Loucy (cell line): ENCODE measurements around the gene FAM13A.
A peak's percentile ranks its signal among the peaks of the same experiment; 100 is the strongest.

Experiments
- H2AFZ ChIP-seq: fragments of 200-600 bp; sonication (generic); 2 replicates; pipeline ENCODE4 v1.6.0; 2016; ENCODE audit warnings: antibody characterized with exemption, mild to moderate bottlenecking, low read length, moderate library complexity
- H3F3A ChIP-seq: fragments of 200-600 bp; 2 replicates; pipeline ENCODE4 v1.6.0; 2016; ENCODE audit warnings: antibody characterized with exemption, low read depth, mild to moderate bottlenecking
- H3K27me3 ChIP-seq: fragments of 200-600 bp; sonication (generic); 2 replicates; pipeline ENCODE4 v1.6.1; 2014; ENCODE audit warnings: low read length, mild to moderate bottlenecking; ENCODE audit not compliant: insufficient read depth, poor library complexity, severe bottlenecking
- H3K36me3 ChIP-seq: fragments of 200-600 bp; sonication (generic); 2 replicates; pipeline ENCODE4 v1.6.1; 2016; ENCODE audit warnings: low read length; ENCODE audit not compliant: insufficient read depth
- H3K4me1 ChIP-seq: fragments of 200-600 bp; sonication (generic); 2 replicates; pipeline ENCODE4 v1.5.1; 2014; ENCODE audit warnings: low read length, mild to moderate bottlenecking; ENCODE audit not compliant: insufficient read depth, poor library complexity, severe bottlenecking
- H3K4me2 ChIP-seq: fragments of 200-600 bp; sonication (generic); 2 replicates; pipeline ENCODE4 v1.6.0; 2014; ENCODE audit warnings: antibody characterized with exemption, low read length, low read depth, mild to moderate bottlenecking; ENCODE audit not compliant: poor library complexity, severe bottlenecking
- H3K4me3 ChIP-seq: fragments of 200-600 bp; sonication (generic); 2 replicates; pipeline ENCODE4 v1.5.1; 2014; ENCODE audit warnings: low read length, mild to moderate bottlenecking, mixed read lengths; ENCODE audit not compliant: poor library complexity, severe bottlenecking
- H3K79me2 ChIP-seq: fragments of 200-600 bp; sonication (generic); 2 replicates; pipeline ENCODE4 v1.6.1; 2014; ENCODE audit warnings: low read length; ENCODE audit not compliant: insufficient read depth
- H3K9ac ChIP-seq: fragments of 200-600 bp; sonication (generic); 2 replicates; pipeline ENCODE4 v1.6.0; 2014; ENCODE audit warnings: mild to moderate bottlenecking, low read depth, low read length, moderate library complexity; ENCODE audit not compliant: poor library complexity, severe bottlenecking
- H3K9me2 ChIP-seq: fragments of 200-600 bp; sonication (generic); replicated peaks from 2 replicates; pipeline ENCODE4 v1.6.1; 2016; ENCODE audit warnings: low read depth, low read length, mixed read lengths
- H3K9me3 ChIP-seq: fragments of 200-600 bp; sonication (generic); 2 replicates; pipeline ENCODE4 v1.6.1; 2014; ENCODE audit warnings: mild to moderate bottlenecking, antibody characterized with exemption, low read length, low read depth; ENCODE audit not compliant: insufficient read depth
- H4K20me1 ChIP-seq: fragments of 200-600 bp; sonication (generic); 2 replicates; pipeline ENCODE4 v1.6.0; 2014; ENCODE audit warnings: antibody characterized with exemption, low read length, mild to moderate bottlenecking; ENCODE audit not compliant: insufficient read depth, poor library complexity, severe bottlenecking
- EZH2phosphoT487 ChIP-seq: fragments of 200-600 bp; IDR thresholded peaks from 2 replicates; pipeline ENCODE4 v1.6.1; 2018; ENCODE audit warnings: antibody characterized with exemption, mild to moderate bottlenecking, moderate library complexity, borderline replicate concordance
- TF ChIP-seq, protein P1 (sequence below): fragments of 200-600 bp; sonication (generic); conservative IDR thresholded peaks from 2 replicates; pipeline ENCODE4 v1.5.1; 2014; ENCODE audit warnings: mild to moderate bottlenecking, antibody characterized with exemption, low read length

FAM13A gene

DNA sequence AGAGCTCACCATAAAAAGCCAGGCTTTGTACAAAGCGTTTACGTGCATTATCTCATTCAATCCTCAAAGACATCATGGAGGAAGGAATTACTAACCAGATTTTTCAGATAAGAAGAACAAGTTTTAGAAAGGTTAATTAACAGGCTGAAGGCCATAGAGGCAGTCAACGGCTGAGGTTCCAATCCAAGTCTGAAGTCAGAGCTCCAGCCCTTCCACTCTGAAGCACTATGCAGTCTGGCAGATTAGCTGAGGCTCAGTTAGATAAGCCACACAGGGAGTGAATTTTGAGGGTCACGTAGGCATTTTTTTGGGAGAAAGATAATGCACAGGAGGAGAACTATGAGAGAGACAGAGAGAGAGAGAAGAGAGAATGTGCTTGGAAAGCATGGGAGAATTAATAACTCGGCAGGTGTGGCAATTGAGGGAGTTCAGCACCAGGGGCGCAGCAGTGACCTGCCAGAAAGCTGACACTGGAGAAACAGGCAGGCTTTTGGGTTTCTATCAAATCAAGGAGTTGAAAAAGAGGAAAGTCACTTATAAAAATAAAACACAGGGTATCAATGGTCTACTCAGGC is 242.9 kb downstream of the FAM13A start:
- TF ChIP-seq, protein P1, sequence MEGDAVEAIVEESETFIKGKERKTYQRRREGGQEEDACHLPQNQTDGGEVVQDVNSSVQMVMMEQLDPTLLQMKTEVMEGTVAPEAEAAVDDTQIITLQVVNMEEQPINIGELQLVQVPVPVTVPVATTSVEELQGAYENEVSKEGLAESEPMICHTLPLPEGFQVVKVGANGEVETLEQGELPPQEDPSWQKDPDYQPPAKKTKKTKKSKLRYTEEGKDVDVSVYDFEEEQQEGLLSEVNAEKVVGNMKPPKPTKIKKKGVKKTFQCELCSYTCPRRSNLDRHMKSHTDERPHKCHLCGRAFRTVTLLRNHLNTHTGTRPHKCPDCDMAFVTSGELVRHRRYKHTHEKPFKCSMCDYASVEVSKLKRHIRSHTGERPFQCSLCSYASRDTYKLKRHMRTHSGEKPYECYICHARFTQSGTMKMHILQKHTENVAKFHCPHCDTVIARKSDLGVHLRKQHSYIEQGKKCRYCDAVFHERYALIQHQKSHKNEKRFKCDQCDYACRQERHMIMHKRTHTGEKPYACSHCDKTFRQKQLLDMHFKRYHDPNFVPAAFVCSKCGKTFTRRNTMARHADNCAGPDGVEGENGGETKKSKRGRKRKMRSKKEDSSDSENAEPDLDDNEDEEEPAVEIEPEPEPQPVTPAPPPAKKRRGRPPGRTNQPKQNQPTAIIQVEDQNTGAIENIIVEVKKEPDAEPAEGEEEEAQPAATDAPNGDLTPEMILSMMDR: peak; percentile 20; the same call in 1 of the 2 replicates
- TF ChIP-seq EZH2phosphoT487: no peak
- H3K4me1 ChIP-seq: peaks cover 5% of the 10 kb centered on the region

DNA sequence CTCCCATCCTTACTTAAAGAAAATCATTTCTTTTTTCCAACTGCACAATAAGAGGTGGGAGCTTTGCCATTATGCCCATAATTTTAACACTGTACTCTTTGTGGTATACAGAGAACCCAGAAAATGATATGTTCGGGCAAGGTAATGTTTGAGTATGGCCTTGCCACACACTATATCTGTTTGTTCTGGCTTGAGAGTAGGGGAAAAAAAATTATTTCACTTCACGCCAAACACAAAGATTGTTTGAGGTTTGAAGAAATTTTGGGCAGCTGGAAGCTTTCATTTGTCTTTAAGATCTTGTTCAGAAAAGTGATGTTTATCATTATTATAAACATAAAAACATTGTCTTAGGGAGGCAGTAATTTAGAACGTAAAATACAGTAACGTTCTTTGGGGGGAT is 244.0 kb downstream of the FAM13A start:
- no peak overlapping the region for H2AFZ ChIP-seq
- no peaks in the 10 kb centered on the region for H3K79me2 ChIP-seq
- H3K27me3 ChIP-seq: no peaks in the 10 kb centered on the region
- no peaks in the 10 kb centered on the region for H3K9me3 ChIP-seq
- no peak overlapping the region for H3K4me2 ChIP-seq
- no peak overlapping the region for H3K9ac ChIP-seq
- H3K36me3 ChIP-seq: no peaks in the 10 kb centered on the region
- H3F3A ChIP-seq: no peaks in the 10 kb centered on the region
- H3K4me3 ChIP-seq: no peak overlapping the region
- TF ChIP-seq EZH2phosphoT487: no peak
- TF ChIP-seq, protein P1: no peak
- no peaks in the 10 kb centered on the region for H4K20me1 ChIP-seq
- no peaks in the 10 kb centered on the region for H3K9me2 ChIP-seq
- H3K4me1 ChIP-seq: peaks cover 5% of the 10 kb centered on the region

More for the DNA sequence above, 242.9 kb downstream of the FAM13A start:
- Histone ChIP-seq H3K9me3 (no peaks in the 10 kb centered on the region), H3F3A (no peaks in the 10 kb centered on the region), H3K27me3 (no peaks in the 10 kb centered on the region), H3K4me3 (no peak overlapping the region), H3K4me2 (no peak overlapping the region), H3K79me2 (no peaks in the 10 kb centered on the region), H3K9me2 (no peaks in the 10 kb centered on the region), H3K9ac (no peak overlapping the region), H2AFZ (no peak overlapping the region), H3K36me3 (no peaks in the 10 kb centered on the region), H4K20me1 (no peaks in the 10 kb centered on the region)

DNA sequence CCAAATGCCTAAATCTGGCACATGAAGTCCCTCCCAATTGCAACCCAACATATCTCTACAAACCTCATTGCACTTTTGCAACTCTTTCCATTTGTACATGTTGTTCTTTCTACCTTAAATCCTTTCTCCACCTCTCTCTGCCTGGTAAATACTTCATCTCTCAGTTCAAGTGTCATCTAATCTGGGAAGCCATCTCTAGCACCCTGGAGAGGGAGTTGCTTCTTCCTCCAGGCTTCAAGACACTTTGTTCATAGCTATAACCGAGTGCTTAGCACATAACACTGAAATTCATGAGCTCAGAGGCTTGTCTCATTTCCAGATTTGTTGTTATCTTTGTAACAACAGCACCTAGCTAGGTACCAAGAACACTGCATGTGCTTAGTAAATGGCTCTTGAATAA is 244.6 kb downstream of the FAM13A start:
- Histone ChIP-seq H3K9ac (no peak overlapping the region), H3K36me3 (no peaks in the 10 kb centered on the region), H3F3A (no peaks in the 10 kb centered on the region), H4K20me1 (no peaks in the 10 kb centered on the region), H3K9me2 (no peaks in the 10 kb centered on the region), H3K4me2 (no peak overlapping the region), H3K9me3 (no peaks in the 10 kb centered on the region), H2AFZ (no peak overlapping the region), H3K4me3 (no peak overlapping the region), H3K79me2 (no peaks in the 10 kb centered on the region), H3K4me1 (peaks cover 5% of the 10 kb centered on the region), H3K27me3 (no peaks in the 10 kb centered on the region)
- TF ChIP-seq EZH2phosphoT487: no peak
- TF ChIP-seq, protein P1: no peak
